GM19351 (cell line): ENCODE results near the gene ACTR3.

ENCODE experiments used
- ATAC-seq: cut with Tn5 transposase; IDR thresholded peaks from one replicate; pipeline ENCODE4 v1.9.1; 2021; ENCODE audit warnings: mild to moderate bottlenecking, moderate library complexity; ENCODE audit not compliant: unreplicated experiment

The ACTR3 gene

GRCh38 chr2:113965228-113965627 is 75.3 kb downstream of the ACTR3 start:
- ATAC-seq: no peak

GRCh38 chr2:113965644-113966043 is 75.8 kb downstream of the ACTR3 start:
- ATAC-seq: peak; percentile 88

- ATAC-seq: no peak
Observed at GRCh38 chr2:113966171-113966570, 76.3 kb downstream of the ACTR3 start.

GRCh38 chr2:113966832-113967231 is 76.9 kb downstream of the ACTR3 start:
- ATAC-seq: no peak

- no peak for ATAC-seq
Observed at GRCh38 chr2:113967272-113967671, 77.4 kb downstream of the ACTR3 start.

- ATAC-seq: no peak
Observed at GRCh38 chr2:113972766-113973165, 82.9 kb downstream of the ACTR3 start.

GRCh38 chr2:113973810-113974209 is 83.9 kb downstream of the ACTR3 start:
- no peak for ATAC-seq

- ATAC-seq: no peak
Observed at GRCh38 chr2:113974727-113975126, 84.8 kb downstream of the ACTR3 start.

- no peak for ATAC-seq
Observed at GRCh38 chr2:113976277-113976928, 86.5 kb downstream of the ACTR3 start.

GRCh38 chr2:113977060-113977659 is 87.3 kb downstream of the ACTR3 start:
- no peak for ATAC-seq

- no peak for ATAC-seq
Observed at GRCh38 chr2:113977660-113978523, 88.0 kb downstream of the ACTR3 start.

- no peak for ATAC-seq
Observed at GRCh38 chr2:113978524-113979190, 88.8 kb downstream of the ACTR3 start.

GRCh38 chr2:113979191-113980128 is 89.6 kb downstream of the ACTR3 start:
- ATAC-seq: no peak

- ATAC-seq: no peak
Observed at GRCh38 chr2:113980946-113981345, 91.1 kb downstream of the ACTR3 start.

GRCh38 chr2:113981404-113982134 is 91.7 kb downstream of the ACTR3 start:
- ATAC-seq: no peak

- ATAC-seq: no peak
Observed at GRCh38 chr2:113985554-113986397, 95.9 kb downstream of the ACTR3 start.

- no peak for ATAC-seq
Observed at GRCh38 chr2:113986762-113987290, 96.9 kb downstream of the ACTR3 start.

- ATAC-seq: no peak
Observed at GRCh38 chr2:113992090-113992489, 102.2 kb downstream of the ACTR3 start.
